ENCODE measurements around the gene HDAC4. TPM values are rescaled to one million over a fixed set of nuclear protein-coding genes. Genes with fewer than 3 reads are reported as not detected.

Gene HDAC4
- total RNA-seq, 1 donor from 2014 or later: 11.8 TPM

- DNase-seq (ENCODE audit: low read depth) (no peak), FAIRE-seq (no peak)
- H3K36me3 ChIP-seq (ENCODE audit: insufficient read depth, low read length): no peaks in the 10 kb centered on the region
- Mint-ChIP-seq H3K4me3 (ENCODE audit: unreplicated experiment) (no peak overlapping the region), H3K36me3 (ENCODE audit: low read depth, unreplicated experiment) (peaks cover 3% of the 10 kb centered on the region), H3K27ac (ENCODE audit: unreplicated experiment) (no peak overlapping the region), H3K27me3 (ENCODE audit: low read depth, unreplicated experiment) (no peaks in the 10 kb centered on the region), H3K9me3 (ENCODE audit: unreplicated experiment) (no peaks in the 10 kb centered on the region), H3K4me1 (ENCODE audit: low read depth, unreplicated experiment) (peaks cover 14% of the 10 kb centered on the region)
- H3K27me3 ChIP-seq (ENCODE audit: insufficient read depth, low read length): peaks cover 8% of the 10 kb centered on the region
- no peak overlapping the region for H3K27ac ChIP-seq (ENCODE audit: low read depth, low read length)
- no peak overlapping the region for H3K4me3 ChIP-seq (ENCODE audit: insufficient read depth, low read depth, low read length)
- H3K9me3 ChIP-seq (ENCODE audit: insufficient read depth, low read depth, low read length): no peaks in the 10 kb centered on the region
- H2AFZ ChIP-seq (ENCODE audit: low read depth, low read length): no peak overlapping the region
- no peak for TF ChIP-seq EZH2 (IDR thresholded peaks at IDR 0.05; ENCODE audit: insufficient read depth, low read length)
- TF ChIP-seq, protein P1, sequence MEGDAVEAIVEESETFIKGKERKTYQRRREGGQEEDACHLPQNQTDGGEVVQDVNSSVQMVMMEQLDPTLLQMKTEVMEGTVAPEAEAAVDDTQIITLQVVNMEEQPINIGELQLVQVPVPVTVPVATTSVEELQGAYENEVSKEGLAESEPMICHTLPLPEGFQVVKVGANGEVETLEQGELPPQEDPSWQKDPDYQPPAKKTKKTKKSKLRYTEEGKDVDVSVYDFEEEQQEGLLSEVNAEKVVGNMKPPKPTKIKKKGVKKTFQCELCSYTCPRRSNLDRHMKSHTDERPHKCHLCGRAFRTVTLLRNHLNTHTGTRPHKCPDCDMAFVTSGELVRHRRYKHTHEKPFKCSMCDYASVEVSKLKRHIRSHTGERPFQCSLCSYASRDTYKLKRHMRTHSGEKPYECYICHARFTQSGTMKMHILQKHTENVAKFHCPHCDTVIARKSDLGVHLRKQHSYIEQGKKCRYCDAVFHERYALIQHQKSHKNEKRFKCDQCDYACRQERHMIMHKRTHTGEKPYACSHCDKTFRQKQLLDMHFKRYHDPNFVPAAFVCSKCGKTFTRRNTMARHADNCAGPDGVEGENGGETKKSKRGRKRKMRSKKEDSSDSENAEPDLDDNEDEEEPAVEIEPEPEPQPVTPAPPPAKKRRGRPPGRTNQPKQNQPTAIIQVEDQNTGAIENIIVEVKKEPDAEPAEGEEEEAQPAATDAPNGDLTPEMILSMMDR (IDR thresholded peaks at IDR 0.05; ENCODE audit: insufficient read depth, low read depth, low read length): no peak
- no peak overlapping the region for H3K4me2 ChIP-seq (ENCODE audit: low read length)
- H4K20me1 ChIP-seq (ENCODE audit: insufficient read depth, low read length): peaks cover 46% of the 10 kb centered on the region
- no peaks in the 10 kb centered on the region for H3K4me1 ChIP-seq (ENCODE audit: insufficient read depth, low read length)
- peaks cover 15% of the 10 kb centered on the region for H3K79me2 ChIP-seq (ENCODE audit: insufficient read depth, low read length)
- H3K9ac ChIP-seq (ENCODE audit: low read length): no peak overlapping the region
Measured at GRCh38 chr2:239212929-239213642, 187.7 kb downstream of the HDAC4 start.

DNA sequence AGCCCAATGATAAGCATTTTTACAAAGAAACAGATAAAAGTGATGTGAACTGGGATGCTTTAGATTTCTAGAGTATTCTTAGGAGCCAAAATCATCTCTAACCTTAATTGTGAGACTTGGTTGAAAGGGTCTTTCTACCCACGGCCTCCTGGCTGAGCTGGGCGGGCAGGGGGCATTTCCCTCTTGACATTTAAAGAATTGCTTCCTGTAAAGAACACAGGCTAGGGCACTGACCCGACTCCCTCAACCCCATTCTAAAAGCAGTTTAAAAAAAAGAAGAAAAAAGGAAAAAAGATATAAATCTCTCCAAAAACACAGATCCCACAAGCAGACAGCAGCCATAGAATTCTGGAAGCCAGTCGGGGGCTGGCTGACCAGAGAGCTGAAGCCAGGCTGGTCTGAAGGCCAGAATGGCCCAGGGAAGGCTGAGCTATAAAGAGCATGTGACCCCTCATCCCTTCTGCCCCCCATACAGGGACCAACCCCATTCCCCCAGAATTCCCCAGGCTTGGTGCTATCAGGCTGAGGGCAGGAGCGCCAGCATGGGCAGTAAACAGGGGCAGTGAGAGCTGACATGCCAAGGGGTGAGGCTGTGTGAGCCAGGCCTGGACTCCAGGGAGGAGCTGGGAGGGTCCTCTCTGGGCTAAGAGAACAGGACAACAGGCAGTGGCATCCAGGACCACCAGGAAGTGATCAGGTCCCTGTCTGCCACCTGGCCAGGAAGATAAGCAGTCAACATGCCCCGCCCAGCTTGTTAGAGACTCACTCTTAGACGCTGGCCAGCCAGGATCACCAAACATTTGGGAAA, 188.5 kb downstream of the HDAC4 start:
- DNase-seq (ENCODE audit: low read depth) (no peak), FAIRE-seq (no peak)
- Histone ChIP-seq H3K4me1 (ENCODE audit: insufficient read depth, low read length) (no peaks in the 10 kb centered on the region), H3K9me3 (ENCODE audit: insufficient read depth, low read depth, low read length) (no peaks in the 10 kb centered on the region), H3K9ac (ENCODE audit: low read length) (no peak overlapping the region), H3K36me3 (ENCODE audit: insufficient read depth, low read length) (no peaks in the 10 kb centered on the region), H3K27ac (ENCODE audit: low read depth, low read length) (no peak overlapping the region), H3K4me3 (ENCODE audit: insufficient read depth, low read depth, low read length) (no peak overlapping the region), H4K20me1 (ENCODE audit: insufficient read depth, low read length) (peaks cover 46% of the 10 kb centered on the region), H3K27me3 (ENCODE audit: insufficient read depth, low read length) (peaks cover 8% of the 10 kb centered on the region), H3K79me2 (ENCODE audit: insufficient read depth, low read length) (peaks cover 12% of the 10 kb centered on the region), H3K4me2 (ENCODE audit: low read length) (no peak overlapping the region), H2AFZ (ENCODE audit: low read depth, low read length) (no peak overlapping the region)
- peaks cover 3% of the 10 kb centered on the region for H3K36me3 Mint-ChIP-seq (ENCODE audit: low read depth, unreplicated experiment)
- H3K4me1 Mint-ChIP-seq (ENCODE audit: low read depth, unreplicated experiment): peaks cover 12% of the 10 kb centered on the region
- no peak for TF ChIP-seq EZH2 (IDR thresholded peaks at IDR 0.05; ENCODE audit: insufficient read depth, low read length)
- TF ChIP-seq, protein P1 (IDR thresholded peaks at IDR 0.05; ENCODE audit: insufficient read depth, low read depth, low read length): no peak
- no peak overlapping the region for H3K27ac Mint-ChIP-seq (ENCODE audit: unreplicated experiment)
- H3K9me3 Mint-ChIP-seq (ENCODE audit: unreplicated experiment): no peaks in the 10 kb centered on the region
- H3K27me3 Mint-ChIP-seq (ENCODE audit: low read depth, unreplicated experiment): no peaks in the 10 kb centered on the region
- no peak overlapping the region for H3K4me3 Mint-ChIP-seq (ENCODE audit: unreplicated experiment)
